ENCODE measurements around the gene SUCO.
"Not testable (repeated sequence)": the region's sequence is repeated elsewhere in the genome, so short reads cannot be mapped to it uniquely, and the experiment has no call there.

The SUCO gene

DNA sequence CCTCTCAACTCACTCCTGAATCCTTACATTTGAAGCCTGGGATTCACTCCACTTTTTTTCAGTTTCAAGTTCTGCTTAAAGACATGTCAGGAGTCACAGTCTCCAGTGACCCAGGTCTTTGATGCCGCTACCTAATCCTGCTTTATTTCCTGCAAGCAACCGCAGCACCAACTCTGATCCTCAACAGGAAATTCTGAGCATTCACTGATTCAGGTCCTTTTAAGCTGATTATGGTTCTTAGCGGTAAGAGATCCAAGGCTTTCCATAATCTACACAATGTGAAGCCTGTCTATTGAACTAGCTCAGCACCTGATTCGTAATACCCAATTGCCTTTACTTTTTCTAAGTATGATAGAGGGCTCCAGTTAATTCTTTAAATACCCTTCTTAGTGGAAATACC is 45.4 kb upstream of the SUCO start:
- no peak overlapping the region for H3K4me3 ChIP-seq (ENCODE audit: control insufficient read depth, low read depth, low read length)
- TF ChIP-seq CTCF (conservative IDR thresholded peaks at IDR 0.05; ENCODE audit: control insufficient read depth, insufficient read depth, low read depth, low read length), result no peak
- DNase-seq (ENCODE audit: low read depth), result no peak

- no peak for TF ChIP-seq CTCF (conservative IDR thresholded peaks at IDR 0.05; ENCODE audit: control insufficient read depth, insufficient read depth, low read depth, low read length)
- H3K4me3 ChIP-seq (ENCODE audit: control insufficient read depth, low read depth, low read length), result no peak overlapping the region
- DNase-seq (ENCODE audit: low read depth), result no peak
These were observed 44.6 kb upstream of the SUCO start for GRCh38 chr1:172488393-172488792.

DNA sequence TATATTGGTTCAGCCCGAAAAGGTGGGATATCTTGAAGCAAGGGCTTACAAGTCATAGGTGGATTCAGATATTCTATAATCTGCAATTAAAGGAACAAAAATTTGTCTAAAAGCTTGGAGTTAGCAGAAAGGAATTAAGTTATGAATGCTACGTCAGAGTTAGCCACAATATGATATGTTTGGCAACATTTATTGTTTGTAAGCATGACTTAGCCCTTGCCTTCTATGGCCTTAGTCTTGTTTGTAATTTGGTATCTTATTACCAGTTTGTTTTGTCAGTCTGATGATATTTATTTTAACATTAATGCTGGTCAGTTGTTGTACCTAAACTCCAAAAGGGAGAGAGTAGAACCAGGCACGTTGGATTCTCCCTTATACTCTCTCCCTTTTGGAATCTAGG is 43.1 kb upstream of the SUCO start:
- DNase-seq (ENCODE audit: low read depth), result no peak
- no peak overlapping the region for H3K4me3 ChIP-seq (ENCODE audit: control insufficient read depth, low read depth, low read length)
- TF ChIP-seq CTCF (conservative IDR thresholded peaks at IDR 0.05; ENCODE audit: control insufficient read depth, insufficient read depth, low read depth, low read length), result no peak

DNA sequence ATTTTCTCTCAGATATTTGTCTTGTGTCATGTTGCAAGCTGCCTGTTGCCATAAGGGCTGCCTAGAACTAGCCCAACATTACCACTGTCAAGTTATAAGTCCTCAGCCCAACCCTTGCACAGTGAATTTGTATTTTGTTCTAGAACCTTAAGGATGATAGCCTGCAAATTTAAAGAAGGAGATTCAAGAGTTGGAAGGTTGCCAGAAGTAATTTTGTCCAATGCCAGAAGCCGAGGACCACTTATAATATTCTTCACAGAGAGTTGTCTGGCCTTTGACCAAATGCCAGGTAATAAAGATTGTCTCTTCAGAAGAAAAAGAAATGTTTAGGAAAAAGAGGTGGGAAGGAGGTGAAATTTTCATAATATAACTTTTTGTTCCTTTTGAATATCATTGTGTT is 40.5 kb upstream of the SUCO start:
- no peak for DNase-seq (ENCODE audit: low read depth)
- TF ChIP-seq CTCF (conservative IDR thresholded peaks at IDR 0.05; ENCODE audit: control insufficient read depth, insufficient read depth, low read depth, low read length), result no peak
- no peak overlapping the region for H3K4me3 ChIP-seq (ENCODE audit: control insufficient read depth, low read depth, low read length)

DNA sequence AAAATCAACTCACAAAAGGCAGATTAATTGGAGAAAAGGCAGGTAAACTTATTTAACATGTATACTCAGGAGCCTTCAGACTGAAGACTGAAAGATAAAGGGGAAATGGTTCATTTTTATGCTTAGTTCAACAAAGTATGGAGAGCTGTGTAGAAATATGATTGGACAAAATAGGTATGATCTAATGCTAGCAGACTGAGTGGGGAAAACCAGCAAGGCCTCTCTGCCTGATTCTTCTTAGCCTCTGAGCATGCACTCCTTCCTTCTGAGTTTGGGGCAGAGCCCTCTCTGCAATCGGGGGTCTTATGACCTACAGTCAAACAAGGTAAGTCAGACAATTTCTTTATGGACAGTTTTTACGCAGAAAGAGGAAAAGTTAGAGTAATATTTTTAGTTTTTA is 38.8 kb upstream of the SUCO start:
- H3K4me3 ChIP-seq (ENCODE audit: control insufficient read depth, low read depth, low read length), result no peak overlapping the region
- DNase-seq (ENCODE audit: low read depth), result no peak
- no peak for TF ChIP-seq CTCF (conservative IDR thresholded peaks at IDR 0.05; ENCODE audit: control insufficient read depth, insufficient read depth, low read depth, low read length)

- not testable (repeated sequence) for DNase-seq (ENCODE audit: low read depth); H3K4me3 ChIP-seq (ENCODE audit: control insufficient read depth, low read depth, low read length)
These were observed 36.8 kb upstream of the SUCO start for GRCh38 chr1:172496127-172496526.

GRCh38 chr1:172496678-172497077 is 36.3 kb upstream of the SUCO start:
- TF ChIP-seq CTCF (conservative IDR thresholded peaks at IDR 0.05; ENCODE audit: control insufficient read depth, insufficient read depth, low read depth, low read length), result no peak
- H3K4me3 ChIP-seq (ENCODE audit: control insufficient read depth, low read depth, low read length), result no peak overlapping the region
- DNase-seq (ENCODE audit: low read depth), result no peak

Data from fibroblast of mammary gland (primary cell).